Kidney (tissue), 14 donors: ENCODE results near the gene WDR46. TPM values are rescaled to one million over a fixed set of nuclear protein-coding genes. Genes with fewer than 3 reads are reported as not detected.

ENCODE experiments used
- DNase-seq, 5 donors: peaks; one replicate each; pipeline ENCODE4 v3.0.0-alpha.2; 2013 to 2020
- FAIRE-seq: peaks from 2 replicates; lab custom pipeline; 2012; peaks lifted over from hg19 to GRCh38; lab: Jason Lieb, UNC
- H3K27ac ChIP-seq, 2 donors: one replicate each; pipeline ENCODE4 v1.7.0; 2013; ENCODE audit warnings: low read depth in 2 of 2, low read length in 2 of 2, inconsistent platforms in 1 of 2
- H3K27me3 ChIP-seq: one replicate; pipeline ENCODE4 v1.7.1; 2013; ENCODE audit warnings: low read length, inconsistent platforms; ENCODE audit not compliant: control insufficient read depth, insufficient read depth
- H3K36me3 ChIP-seq, 3 donors: one replicate each; pipeline versions ENCODE4 v1.7.0 to v1.7.1; 2013; ENCODE audit warnings: low read length in 3 of 3, control low read depth in 1 of 3, inconsistent platforms in 1 of 3; ENCODE audit not compliant: insufficient read depth in 3 of 3, control insufficient read depth in 2 of 3
- H3K4me1 ChIP-seq, 3 donors: one replicate each; pipeline versions ENCODE4 v1.7.0 to v1.7.1; 2013; ENCODE audit warnings: low read length in 3 of 3, inconsistent platforms in 1 of 3, low read depth in 1 of 3; ENCODE audit not compliant: control insufficient read depth in 2 of 3, insufficient read depth in 2 of 3
- H3K4me3 ChIP-seq, 3 donors: one replicate each; pipeline versions ENCODE4 v1.7.0 to v1.8.1; 2013; ENCODE audit warnings: low read length in 3 of 3, control low read depth in 1 of 3, inconsistent platforms in 1 of 3
- H3K9ac ChIP-seq, 3 donors: one replicate each; pipeline versions ENCODE4 v1.7.0 to v1.7.1; 2013; ENCODE audit warnings: low read length in 3 of 3, control low read depth in 1 of 3, inconsistent platforms in 1 of 3
- H3K9me3 ChIP-seq, 3 donors: one replicate each; pipeline versions ENCODE4 v1.7.0 to v1.7.1; 2013; ENCODE audit warnings: low read length in 3 of 3, control low read depth in 1 of 3, inconsistent platforms in 1 of 3; ENCODE audit not compliant: control insufficient read depth in 2 of 3, insufficient read depth in 1 of 3
- intact Hi-C: fragments of 100-400 bp; cut with DNase I; formaldehyde crosslinking; loops from one replicate; pipeline ENCODE4 v1.11.1; 2022
- polyA plus RNA-seq: library from polyadenylated mRNA; stranded (reverse); fragments of 350-450 nt; fragmentation: Illumina TruSeq; extraction: RNeasy Lipid Tissue Mini Kit (QIAGEN cat#74804); gene quantifications from one replicate; pipeline ENCODE4 v1.2.3, GENCODE V29; 2014; ENCODE audit warnings: low read depth, low replicate concordance; ENCODE audit not compliant: insufficient read depth
- total RNA-seq: library from RNA; stranded (reverse); fragmentation: NEBNext Ultra II Directional; extraction: Animal tissue kit (Norgen Biotek cat#: 25700); gene quantifications from one replicate; pipeline ENCODE4 v1.2.1, GENCODE V29; 2021
- TF ChIP-seq, protein P1 (sequence below): IDR thresholded peaks from 3 replicates; pipeline ENCODE4 v1.5.1; 2012; ENCODE audit warnings: mild to moderate bottlenecking, moderate library complexity, borderline replicate concordance; ENCODE audit not compliant: insufficient read depth; ENCODE audit errors: extremely low read depth
- donor health status: control.
- donor health status: control.
- donor health status: control.
- donor health status: control.
- donor health status: control.
- donor health status: DM: yes; HTN: yes; CAD: no.
- donor health status: Normal renal cell carcinoma (clear cell type).

The WDR46 gene
- total and polyA plus RNA-seq, 2 donors from 2014 or later = 40.3 to 46.5 TPM

DNA sequence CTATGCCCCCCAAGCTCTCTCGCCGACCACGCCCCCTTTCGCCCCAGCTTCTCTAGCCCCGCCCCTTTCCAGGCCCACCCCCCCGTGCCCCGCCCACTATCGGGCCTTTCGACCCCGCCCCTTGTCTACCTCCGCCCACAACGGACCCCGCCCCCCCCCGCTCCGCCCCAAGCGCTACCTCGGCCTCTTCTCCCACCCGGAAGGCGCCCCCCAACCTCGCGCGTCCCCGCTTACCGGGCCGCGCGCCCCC, 28.3 kb upstream of the WDR46 start:
- H3K27me3 ChIP-seq = no peaks in the 10 kb centered on the region
- TF ChIP-seq, protein P1, sequence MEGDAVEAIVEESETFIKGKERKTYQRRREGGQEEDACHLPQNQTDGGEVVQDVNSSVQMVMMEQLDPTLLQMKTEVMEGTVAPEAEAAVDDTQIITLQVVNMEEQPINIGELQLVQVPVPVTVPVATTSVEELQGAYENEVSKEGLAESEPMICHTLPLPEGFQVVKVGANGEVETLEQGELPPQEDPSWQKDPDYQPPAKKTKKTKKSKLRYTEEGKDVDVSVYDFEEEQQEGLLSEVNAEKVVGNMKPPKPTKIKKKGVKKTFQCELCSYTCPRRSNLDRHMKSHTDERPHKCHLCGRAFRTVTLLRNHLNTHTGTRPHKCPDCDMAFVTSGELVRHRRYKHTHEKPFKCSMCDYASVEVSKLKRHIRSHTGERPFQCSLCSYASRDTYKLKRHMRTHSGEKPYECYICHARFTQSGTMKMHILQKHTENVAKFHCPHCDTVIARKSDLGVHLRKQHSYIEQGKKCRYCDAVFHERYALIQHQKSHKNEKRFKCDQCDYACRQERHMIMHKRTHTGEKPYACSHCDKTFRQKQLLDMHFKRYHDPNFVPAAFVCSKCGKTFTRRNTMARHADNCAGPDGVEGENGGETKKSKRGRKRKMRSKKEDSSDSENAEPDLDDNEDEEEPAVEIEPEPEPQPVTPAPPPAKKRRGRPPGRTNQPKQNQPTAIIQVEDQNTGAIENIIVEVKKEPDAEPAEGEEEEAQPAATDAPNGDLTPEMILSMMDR = no peak
- no peak overlapping the region for H3K9ac ChIP-seq
- peaks cover 0 to 38% (median 12%) of the 10 kb centered on the region in 3 donors for H3K4me1 ChIP-seq
- peak overlapping the region; percentile 56 to 63 (median 61) for H3K4me3 ChIP-seq
- H3K36me3 ChIP-seq = peaks cover 5 to 17% (median 11%) of the 10 kb centered on the region in 3 donors
- H3K9me3 ChIP-seq = no peaks in the 10 kb centered on the region
- FAIRE-seq (no peak), DNase-seq (no peak)
- H3K27ac ChIP-seq = peak overlapping the region; percentile 45 to 54
- intact Hi-C loops = no loop called here

DNA sequence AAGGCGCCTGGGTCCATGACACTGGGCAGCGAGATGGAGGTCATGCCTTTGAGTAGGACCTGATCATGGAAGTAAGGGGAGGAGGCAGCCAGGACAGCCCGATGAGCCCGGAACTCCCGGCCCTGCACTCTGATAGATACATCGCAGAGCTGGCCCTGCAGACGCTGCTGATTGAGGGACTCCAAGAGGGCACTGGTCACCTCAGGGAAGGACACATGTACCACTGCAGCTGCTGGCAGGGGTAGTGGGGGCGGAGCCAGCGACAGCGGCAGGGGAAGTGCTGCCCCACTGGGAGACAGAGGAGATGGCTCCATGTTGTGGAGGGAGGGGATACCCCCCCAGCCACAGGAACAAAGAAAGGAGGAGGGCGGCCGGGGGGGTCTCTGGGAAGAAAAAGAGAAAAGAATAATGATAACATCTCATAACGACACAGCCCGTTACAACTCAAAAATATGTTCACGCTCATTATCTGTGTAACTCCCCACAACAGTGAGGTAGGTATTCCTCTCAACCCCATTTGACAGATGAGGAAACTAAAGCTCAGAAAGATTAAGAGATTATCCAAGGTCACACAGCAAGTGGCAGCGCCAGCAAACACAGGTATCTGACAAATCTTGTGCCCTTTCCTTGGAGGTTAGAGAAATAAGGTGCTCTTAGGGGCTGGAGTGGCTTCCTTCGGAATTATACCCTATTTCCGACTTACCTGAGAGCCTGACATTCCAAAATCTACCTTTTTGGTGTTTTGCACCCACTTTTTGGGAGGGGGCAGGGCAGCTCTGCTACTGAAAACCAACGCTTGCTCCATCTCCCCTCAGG, 27.8 kb upstream of the WDR46 start:
- TF ChIP-seq, protein P1 = no peak
- FAIRE-seq (no peak), DNase-seq (peak in 2 of 5 donors; percentile 80 to 82)
- no peaks in the 10 kb centered on the region for H3K9me3 ChIP-seq
- H3K36me3 ChIP-seq = peaks cover 5 to 17% (median 11%) of the 10 kb centered on the region in 3 donors
- no peaks in the 10 kb centered on the region for H3K27me3 ChIP-seq
- H3K4me3 ChIP-seq = peak overlapping the region; percentile 56 to 63 (median 61)
- H3K9ac ChIP-seq = no peak overlapping the region
- peaks cover 0 to 39% (median 12%) of the 10 kb centered on the region in 3 donors for H3K4me1 ChIP-seq
- intact Hi-C loops = no loop called here
- peak overlapping the region in 1 of 2 donors; percentile 54 for H3K27ac ChIP-seq

DNA sequence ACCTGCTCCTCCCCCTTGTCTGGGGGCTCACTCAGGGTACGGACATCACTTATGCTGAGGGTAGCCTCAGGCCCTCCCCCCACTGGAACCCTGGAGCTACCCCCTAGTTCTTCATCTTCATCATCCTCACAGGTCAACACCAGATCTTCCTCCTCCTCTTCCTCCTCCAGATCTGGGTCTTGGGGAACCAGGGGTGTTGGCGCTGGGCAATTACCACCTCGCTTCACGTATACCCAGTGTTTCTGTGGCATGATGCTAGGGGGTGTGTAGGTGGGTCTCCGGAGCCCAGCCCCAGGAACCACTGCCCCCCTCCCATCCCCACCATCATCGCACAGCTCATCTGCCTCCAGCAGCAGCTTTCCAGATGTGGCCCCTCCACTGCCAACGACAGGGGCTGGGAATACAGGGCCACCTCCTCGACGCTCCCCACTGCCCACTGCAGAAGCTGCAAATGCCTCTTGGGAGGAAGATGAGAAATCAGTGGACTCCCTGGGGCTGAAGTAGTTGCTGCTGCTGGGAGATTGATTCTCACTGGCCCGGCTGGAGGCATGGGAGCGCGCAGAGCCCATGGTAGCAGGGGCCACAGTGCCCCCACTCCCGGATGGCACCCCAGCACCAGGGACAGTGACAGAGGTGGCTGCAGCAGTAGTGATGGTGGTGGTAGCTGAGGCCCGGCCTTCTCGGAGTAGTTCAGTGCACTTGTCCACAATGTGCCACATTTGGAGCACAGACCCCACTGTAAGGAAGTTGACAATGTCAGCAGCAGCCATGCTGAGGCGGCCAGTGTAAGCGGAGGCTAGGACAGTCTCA, 27.0 kb upstream of the WDR46 start:
- H3K9ac ChIP-seq = no peak overlapping the region

More for the DNA sequence above, 27.0 kb upstream of the WDR46 start:
- H3K4me3 ChIP-seq = no peak overlapping the region
- H3K27me3 ChIP-seq = no peaks in the 10 kb centered on the region
- intact Hi-C loops = no loop called here
- no peaks in the 10 kb centered on the region for H3K9me3 ChIP-seq
- FAIRE-seq (no peak), DNase-seq (peak in 2 of 5 donors; percentile 66 to 76)
- TF ChIP-seq, protein P1 = no peak
- H3K27ac ChIP-seq = no peak overlapping the region
- H3K4me1 ChIP-seq = peaks cover 0 to 38% (median 12%) of the 10 kb centered on the region in 3 donors
- H3K36me3 ChIP-seq = peaks cover 5 to 17% (median 11%) of the 10 kb centered on the region in 3 donors
